Epidermal melanocyte (primary cell): ENCODE data around the gene METTL17.
"Not testable (repeated sequence)": the region's sequence is repeated elsewhere in the genome, so short reads cannot be mapped to it uniquely, and the experiment has no call there.

ENCODE experiments used
- DNase-seq: peaks from one replicate; pipeline ENCODE4 v3.0.0; 2011; ENCODE audit warnings: low spot score; ENCODE audit not compliant: insufficient read length

Gene METTL17

GRCh38 chr14:21024585-21025370 is 35.0 kb downstream of the METTL17 start, which contains the start of gene NDRG2:
NDRG2 (minus strand) TSS chr14:21025061; CDS start chr14:21023315, 1,746 bp downstream.
- no peak for DNase-seq

DNA sequence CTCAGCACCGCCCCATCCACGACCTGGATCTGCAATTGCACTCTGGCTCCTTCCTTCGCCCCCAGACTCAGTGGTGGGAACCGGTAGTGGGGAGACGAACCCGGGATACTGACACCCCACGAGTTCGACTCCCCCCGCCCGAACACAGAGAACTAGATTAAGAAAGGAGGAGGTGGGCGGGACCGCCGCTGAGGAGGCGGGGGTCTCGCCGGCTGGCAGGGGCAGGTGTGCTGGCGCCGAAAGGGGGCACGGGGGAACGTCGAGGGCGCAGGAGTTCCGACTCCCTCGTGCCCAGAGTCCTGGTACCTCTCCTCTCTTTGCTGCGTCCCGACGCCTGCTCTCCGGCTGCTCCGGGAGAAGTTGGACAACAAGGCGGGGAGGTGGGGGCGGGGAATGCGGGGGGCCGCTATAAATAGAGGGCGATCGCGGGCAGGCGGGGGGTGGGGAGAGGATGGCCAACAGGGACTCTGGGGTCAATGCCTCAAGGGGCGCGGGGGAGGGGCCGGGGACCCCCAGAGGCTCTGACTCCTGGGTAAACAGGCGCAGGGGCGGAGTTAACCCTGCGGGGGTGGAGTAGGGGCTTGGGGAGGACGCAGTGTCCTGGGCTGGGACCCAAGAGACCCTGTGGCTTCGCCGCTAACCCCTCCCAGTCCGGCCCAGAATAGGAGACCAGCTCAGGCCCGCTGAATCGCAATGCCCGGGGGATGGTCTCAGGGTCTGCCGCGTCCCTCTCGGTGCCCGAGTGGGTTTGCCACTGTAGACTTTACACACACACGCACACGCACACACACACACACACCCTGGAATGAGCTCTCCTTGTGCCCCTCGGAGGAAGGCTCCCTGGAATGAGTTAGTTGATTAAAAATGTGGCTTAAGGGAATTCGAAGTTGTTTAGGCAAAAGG is 35.8 kb downstream of the METTL17 start:
- no peak for DNase-seq

DNA sequence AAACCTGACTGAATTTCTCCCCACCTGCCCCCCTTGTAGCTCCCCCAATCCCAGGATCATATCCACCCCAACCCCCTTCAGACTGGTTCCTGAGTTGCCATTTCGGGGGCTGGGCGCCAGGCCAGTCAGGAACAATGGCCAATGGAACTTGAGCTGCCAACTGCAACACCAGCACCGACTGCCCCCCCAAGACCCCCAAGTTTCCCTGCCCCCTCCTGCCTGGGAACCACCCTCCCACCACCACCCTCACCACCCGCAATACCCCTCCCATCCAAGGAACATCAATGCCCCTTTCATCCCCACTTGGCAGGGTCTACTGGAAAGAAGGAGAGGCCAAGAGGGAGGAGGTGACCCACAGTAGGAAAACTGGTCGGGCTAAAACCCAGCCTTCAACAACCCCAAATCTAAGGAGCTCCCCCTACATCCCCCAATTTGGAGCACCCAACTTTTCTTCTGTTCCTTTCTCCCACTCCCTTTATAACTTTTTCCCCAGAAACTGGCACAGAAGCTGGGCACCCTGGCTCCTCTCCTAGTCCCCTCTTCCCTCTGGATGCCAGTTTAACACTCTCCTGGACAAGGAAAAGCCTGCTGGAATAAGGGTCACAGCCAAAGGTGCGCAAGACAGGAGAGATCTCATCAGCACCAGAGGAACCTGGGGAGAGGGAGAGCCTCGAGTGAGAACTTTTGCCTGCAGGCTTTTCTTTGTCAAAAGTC is 36.7 kb downstream of the METTL17 start:
- DNase-seq = no peak

DNA sequence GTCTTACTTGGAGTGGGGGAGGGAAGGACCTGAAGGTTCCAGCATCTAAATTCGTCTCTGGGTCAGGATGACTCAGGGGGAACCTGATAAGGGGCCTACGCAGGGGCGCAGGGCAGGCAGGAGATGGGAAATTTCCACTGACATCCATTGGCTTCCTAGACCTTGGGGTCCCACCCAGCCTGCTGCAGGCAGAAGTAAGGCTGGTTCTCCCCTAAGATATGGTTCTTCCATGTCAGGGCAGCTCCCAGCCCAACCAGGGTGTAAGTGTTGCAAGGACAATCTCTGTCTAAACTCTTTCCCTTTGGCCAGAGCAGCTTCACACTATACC is 37.2 kb downstream of the METTL17 start:
- no peak for DNase-seq

GRCh38 chr14:21029917-21030316 is 40.1 kb downstream of the METTL17 start, which contains the start of gene TPPP2:
TPPP2 (plus strand) TSS chr14:21030217; CDS start chr14:21030582, 365 bp downstream.
- DNase-seq = no peak

- DNase-seq = no peak
These were observed 40.8 kb downstream of the METTL17 start for GRCh38 chr14:21030531-21030930.

DNA sequence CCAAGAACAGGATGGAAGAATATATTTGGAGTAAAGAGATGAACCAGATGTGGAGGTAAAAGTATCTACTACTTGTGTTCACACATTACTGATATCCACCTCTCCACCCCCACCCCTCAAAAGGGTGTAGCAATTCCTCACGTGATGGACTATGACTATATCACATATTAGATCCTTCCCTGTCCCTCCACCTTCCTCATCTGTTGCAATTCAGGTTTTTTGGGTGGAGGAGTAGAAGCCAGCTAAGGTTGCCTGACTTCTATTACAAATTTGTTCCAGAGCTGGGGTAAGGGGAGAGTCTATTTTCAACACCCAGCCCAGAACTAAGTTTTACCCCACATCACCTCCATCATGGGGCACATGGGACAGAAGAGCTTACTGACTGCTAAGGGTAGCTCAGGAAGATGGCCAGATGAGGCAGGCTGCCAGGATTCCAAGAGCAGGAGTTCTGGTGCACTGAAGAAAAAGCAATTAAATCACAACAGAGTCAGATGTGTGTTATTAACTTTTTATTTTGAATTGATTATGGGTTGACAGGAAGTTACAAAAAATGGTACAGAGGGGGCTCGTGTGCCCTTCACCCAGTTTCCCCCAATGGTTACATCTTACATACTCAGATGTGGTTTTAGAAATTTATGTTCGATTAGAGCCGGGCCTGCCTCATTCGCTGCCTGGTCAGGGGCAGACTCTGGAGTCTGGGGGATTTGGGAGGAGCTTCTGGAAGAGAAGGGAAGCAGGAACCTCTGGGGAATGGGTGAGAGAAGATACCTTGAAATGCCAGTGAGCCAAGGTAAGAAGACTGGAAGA is 42.7 kb downstream of the METTL17 start:
- no peak for DNase-seq

DNA sequence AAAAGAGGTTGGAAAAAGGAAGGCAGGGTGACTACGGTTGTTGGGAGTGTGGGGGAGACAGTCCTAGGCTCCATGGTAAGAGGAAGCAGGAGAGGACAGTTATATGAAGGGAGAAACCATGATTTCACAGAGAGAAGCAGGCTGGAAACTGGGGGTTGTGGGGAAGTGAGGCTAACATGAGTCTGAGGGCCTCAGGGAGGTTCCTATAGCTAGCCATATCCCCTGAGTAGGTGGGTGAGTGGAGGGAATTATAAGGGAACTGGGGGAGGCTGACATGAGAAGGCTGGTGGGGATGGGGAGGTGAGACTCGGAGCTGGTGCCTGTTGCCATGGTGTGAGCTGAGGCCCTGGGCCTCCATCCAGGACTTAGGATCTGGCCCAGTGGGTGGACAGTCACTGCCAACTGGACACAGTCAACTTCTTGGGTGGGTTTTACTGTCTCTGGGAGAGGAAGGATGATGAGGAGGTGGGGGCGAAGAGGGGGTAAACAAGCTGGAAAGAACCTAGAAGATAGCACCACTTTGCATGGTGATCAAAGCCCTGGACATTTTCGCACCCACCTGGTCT is 43.4 kb downstream of the METTL17 start:
- no peak for DNase-seq

DNA sequence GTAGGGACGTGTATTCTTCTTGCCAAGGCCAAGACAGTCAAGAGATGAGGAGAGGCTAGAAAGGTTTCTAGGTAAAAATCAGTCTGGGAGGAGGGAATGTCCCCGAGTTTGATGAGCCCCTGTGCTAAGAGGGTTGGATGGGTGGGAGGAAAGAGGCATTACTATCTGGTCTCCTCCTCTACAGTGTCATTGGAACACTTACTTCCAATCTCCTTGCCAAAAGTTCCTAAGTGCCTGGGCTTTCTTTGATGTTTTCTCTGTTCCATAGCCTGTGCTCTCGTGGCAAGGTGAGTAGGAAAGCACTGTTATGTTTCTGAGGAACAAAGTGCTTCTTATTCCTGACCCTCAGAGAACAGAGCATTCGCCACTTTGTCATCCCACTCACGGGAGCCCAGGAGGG is 44.9 kb downstream of the METTL17 start, which contains the start of gene RNASE13:
Gene RNASE13, minus strand, starts transcription at position 101 of the 400 bp plus-strand sequence. CDS start 519 bp downstream, outside the sequence.
- no peak for DNase-seq

DNA sequence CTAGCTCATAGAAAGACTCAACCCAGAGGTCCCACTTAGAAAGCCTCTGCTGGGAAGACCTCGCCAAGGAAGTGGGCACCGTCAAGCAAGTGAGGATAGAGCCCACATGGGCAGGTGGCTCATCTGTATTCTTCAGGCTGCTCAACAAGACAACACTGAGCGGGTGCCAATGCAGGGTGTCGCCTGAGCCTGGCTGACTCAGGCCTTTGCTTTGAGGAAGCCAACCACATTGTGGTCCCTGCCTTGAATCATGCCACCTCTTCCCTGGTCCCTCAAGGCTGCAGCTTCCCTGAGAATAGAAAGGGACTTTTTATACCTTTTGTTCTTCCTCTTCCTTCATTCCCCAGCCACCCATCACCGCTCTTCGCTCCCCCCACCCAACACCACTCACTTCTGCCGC is 47.0 kb downstream of the METTL17 start:
- no peak for DNase-seq

DNA sequence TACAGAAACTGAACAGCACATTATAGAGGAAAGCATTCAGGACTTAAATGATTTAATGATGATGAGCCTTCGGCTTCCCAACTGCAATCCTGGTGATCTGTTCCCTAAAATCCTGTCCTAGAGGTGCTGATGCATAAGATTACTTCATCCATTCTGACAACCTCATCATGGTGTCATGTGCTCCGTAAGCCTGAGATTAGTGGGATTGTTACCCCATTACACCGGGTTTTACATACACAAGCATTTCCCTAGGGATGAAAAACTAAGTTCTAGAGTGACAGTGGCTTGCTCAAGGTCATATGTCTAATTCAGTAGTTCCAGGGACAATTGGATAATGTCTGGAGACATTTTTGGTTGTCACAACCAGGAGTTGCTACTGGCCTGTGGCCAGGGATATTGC is 47.4 kb downstream of the METTL17 start:
- DNase-seq = no peak

DNA sequence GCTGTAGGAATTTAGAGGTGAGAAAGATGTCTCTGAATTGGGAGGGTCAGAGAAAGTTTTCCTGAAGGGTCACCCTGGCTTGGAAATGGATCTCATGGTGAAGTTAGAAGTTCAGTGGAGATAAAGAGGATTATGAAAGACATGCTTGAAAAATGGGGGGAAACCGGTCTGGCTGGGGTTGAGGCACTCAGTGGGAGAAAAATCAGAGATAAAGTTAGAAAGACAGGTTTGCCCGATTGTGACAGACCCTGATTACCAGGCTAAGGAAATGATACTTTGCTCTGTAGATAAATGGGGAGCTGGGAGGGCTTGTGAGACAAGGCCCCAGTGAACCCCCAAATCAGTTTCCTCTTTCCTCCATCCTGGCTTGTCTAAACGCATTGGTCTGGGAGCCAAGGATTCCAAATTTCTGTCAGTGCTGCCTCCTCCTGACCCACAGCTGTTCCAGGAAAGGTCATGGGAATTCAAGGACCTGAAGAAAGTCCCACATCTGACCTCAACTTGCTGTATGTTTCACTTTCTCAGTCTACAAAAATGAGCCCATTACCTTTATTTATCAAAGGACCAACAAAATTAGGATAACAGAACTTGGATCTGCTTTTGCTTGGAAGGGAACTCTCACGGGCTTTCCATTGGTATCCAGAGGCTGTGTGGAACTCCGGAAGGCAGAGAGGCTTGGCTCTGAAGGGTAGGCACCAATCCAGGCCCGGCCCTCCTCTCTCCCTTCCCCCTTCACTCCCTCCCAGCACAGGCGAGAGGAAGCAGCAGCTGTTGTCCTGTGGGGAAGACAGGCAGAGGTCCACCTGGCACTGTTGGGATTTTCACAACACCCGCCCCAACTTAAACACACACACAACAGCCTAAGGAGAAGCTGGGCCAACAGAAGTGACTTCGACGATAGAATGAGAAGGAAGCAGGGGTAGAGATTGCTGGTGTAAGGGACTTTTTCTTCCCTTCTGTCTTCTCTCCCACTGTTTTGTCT is 49.0 kb downstream of the METTL17 start:
- DNase-seq = peak; percentile 47

DNA sequence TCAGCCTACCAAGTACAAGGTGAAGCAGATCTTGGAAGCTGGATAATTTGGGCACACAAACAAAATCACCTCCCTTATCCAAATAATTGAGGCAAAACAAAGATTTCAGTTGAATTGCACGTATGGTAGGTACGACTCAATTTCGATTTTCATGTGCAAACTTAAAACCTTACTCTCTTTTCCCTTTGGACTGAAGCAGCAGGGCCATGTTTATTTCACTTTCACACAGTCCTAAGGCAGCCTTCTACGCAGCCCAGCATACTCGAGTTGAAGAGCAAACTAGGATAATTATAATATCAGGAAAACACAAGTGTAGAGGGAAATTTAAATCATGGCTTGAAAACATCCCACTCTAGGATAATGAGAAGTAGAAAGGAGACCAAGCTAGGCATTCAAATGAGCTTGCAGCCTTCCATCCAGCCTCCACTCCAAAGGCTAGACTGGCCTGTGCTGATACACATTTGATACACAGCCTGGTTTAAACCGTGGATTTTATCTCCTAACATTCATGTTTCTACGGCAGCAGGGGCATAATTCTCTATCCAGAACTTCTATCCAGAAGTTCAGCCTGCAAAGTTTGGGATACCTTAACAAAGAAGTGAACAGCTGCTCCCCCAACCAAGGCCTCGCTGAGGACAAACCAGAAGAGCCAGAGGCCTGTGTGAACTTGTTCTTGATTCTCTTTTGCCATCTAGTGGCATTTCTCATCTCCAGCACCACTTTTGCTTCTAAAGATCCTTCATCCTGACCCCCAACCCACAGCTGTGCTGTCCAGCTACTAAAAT is 50.0 kb downstream of the METTL17 start:
- peak; percentile 80 for DNase-seq

DNA sequence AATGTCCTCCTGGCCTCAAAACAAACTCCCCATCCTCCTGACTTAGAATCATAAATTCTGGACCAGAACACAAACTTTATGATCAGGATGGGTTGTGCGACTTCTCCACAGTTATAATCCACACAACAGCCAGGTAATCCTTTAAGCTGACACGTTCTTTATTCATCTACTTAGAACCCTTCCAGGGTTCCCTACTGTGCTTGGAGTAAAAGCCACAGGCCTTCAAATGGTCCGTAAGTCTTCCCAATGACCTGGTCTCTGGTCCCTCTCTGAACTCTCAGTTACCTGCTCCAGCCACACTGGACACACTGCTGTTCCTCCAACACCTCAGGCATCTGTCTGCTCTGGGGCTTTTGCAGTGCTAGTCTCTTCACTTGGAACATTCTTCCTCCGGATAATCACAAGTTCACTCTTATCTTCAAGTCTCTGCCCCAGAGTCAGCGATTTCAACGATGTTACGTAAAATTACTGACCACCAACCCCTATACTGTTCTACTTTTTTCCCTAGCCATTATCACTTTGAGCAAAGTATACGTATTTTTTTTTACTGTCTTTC is 50.7 kb downstream of the METTL17 start:
- no peak for DNase-seq

GRCh38 chr14:21040941-21041340 is 51.2 kb downstream of the METTL17 start:
- DNase-seq = not testable (repeated sequence)

DNA sequence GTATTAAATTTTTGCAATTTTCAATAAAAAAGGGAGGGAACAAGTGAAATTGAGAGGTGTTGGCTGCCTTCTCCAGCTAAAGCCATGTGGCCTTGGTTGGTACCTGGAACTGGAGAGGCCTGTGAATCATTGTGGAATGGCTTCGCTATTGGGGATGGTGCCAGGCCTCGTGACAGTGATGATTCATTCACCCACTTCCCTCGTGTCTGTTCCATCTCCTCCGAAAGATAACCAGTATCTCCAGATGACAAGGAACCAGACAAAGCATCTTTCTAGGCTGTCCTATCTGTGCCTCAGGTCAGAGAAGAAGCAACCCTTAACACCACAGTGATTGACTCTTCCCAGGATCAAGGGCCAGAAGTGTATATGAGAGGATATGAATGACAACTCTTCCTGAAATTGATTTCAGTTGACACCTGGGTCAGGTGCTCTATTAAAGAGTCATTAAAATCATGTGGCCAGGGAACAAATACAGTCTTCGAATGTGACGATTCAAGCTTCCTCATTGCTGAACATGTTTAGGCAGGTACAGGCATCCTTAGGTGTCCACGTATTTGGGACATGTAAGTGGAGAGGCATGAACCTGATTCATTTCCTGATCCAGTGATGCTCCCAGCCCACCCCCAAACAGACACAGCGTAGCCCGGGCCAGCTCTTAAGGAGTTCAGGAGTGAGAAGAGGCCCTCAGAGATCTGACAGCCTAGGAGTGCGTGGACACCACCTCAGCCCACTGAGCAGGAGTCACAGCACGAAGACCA is 52.1 kb downstream of the METTL17 start, which contains the start of gene RNASE7:
Gene RNASE7, plus strand, starts transcription at position 687 of the 758 bp plus-strand sequence. CDS start 631 bp downstream, outside the sequence.
- DNase-seq = no peak

GRCh38 chr14:21042918-21043317 is 53.1 kb downstream of the METTL17 start:
- DNase-seq = no peak
